ENCODE measurements around the gene KCMF1. TPM values are rescaled to one million over a fixed set of nuclear protein-coding genes. Genes with fewer than 3 reads are reported as not detected.

Gene KCMF1
- total and polyA plus RNA-seq, 10 of the 15 experiments (the other 5 are each of a cell fraction or from before 2014, with no cell fraction given) = 8.4 to 124 (median 43.0) TPM

DNA sequence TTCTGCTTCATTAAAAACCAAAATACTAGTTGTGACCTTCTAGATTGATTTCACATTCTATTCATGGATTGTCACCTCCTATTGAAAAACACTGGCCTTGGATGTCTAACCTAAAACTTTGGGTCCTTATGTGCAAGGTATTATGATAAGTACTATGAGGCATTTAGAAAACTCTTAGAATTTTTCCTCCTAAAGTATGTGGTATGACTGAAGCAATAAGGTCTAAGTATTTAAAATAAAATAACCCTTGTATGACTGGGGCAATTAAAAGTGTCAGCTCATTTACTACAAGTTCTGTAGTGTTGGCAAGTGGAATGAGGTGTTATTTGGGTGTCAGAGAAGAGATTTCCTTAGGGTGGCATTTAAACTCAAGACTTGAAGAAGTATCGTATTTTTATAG lies 15.1 kb downstream of the KCMF1 start (continued):
- TF ChIP-seq, protein P1, sequence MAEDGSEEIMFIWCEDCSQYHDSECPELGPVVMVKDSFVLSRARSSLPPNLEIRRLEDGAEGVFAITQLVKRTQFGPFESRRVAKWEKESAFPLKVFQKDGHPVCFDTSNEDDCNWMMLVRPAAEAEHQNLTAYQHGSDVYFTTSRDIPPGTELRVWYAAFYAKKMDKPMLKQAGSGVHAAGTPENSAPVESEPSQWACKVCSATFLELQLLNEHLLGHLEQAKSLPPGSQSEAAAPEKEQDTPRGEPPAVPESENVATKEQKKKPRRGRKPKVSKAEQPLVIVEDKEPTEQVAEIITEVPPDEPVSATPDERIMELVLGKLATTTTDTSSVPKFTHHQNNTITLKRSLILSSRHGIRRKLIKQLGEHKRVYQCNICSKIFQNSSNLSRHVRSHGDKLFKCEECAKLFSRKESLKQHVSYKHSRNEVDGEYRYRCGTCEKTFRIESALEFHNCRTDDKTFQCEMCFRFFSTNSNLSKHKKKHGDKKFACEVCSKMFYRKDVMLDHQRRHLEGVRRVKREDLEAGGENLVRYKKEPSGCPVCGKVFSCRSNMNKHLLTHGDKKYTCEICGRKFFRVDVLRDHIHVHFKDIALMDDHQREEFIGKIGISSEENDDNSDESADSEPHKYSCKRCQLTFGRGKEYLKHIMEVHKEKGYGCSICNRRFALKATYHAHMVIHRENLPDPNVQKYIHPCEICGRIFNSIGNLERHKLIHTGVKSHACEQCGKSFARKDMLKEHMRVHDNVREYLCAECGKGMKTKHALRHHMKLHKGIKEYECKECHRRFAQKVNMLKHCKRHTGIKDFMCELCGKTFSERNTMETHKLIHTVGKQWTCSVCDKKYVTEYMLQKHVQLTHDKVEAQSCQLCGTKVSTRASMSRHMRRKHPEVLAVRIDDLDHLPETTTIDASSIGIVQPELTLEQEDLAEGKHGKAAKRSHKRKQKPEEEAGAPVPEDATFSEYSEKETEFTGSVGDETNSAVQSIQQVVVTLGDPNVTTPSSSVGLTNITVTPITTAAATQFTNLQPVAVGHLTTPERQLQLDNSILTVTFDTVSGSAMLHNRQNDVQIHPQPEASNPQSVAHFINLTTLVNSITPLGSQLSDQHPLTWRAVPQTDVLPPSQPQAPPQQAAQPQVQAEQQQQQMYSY (CRISPR knock-in tag; IDR thresholded peaks at IDR 0.05) = no peak
- TF ChIP-seq CREB1 (IDR thresholded peaks at IDR 0.05; ENCODE audit: low read depth) = no peak
- no peak for TF ChIP-seq TARDBP (IDR thresholded peaks at IDR 0.05; ENCODE audit: borderline replicate concordance)
- TF ChIP-seq, protein P2, sequence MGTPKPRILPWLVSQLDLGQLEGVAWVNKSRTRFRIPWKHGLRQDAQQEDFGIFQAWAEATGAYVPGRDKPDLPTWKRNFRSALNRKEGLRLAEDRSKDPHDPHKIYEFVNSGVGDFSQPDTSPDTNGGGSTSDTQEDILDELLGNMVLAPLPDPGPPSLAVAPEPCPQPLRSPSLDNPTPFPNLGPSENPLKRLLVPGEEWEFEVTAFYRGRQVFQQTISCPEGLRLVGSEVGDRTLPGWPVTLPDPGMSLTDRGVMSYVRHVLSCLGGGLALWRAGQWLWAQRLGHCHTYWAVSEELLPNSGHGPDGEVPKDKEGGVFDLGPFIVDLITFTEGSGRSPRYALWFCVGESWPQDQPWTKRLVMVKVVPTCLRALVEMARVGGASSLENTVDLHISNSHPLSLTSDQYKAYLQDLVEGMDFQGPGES (IDR thresholded peaks at IDR 0.05) = no peak
- TF ChIP-seq RBBP5 (conservative IDR thresholded peaks at IDR 0.05) = no peak
- TF ChIP-seq, protein P3, sequence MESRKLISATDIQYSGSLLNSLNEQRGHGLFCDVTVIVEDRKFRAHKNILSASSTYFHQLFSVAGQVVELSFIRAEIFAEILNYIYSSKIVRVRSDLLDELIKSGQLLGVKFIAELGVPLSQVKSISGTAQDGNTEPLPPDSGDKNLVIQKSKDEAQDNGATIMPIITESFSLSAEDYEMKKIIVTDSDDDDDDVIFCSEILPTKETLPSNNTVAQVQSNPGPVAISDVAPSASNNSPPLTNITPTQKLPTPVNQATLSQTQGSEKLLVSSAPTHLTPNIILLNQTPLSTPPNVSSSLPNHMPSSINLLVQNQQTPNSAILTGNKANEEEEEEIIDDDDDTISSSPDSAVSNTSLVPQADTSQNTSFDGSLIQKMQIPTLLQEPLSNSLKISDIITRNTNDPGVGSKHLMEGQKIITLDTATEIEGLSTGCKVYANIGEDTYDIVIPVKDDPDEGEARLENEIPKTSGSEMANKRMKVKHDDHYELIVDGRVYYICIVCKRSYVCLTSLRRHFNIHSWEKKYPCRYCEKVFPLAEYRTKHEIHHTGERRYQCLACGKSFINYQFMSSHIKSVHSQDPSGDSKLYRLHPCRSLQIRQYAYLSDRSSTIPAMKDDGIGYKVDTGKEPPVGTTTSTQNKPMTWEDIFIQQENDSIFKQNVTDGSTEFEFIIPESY (IDR thresholded peaks at IDR 0.05) = no peak
- no peak for TF ChIP-seq BCLAF1 (IDR thresholded peaks at IDR 0.05)
